ENCODE data around the gene IMPDH2.
A peak's percentile ranks its signal among the peaks of the same experiment; 100 is the strongest.

The IMPDH2 gene

GRCh38 chr3:48997102-48997635, 32.0 kb downstream of the IMPDH2 start:
- no peaks in the 10 kb centered on the region for H3K27me3 ChIP-seq (ENCODE audit: control insufficient read depth, insufficient read depth, low read length)

GRCh38 chr3:48996640-48997039, 32.6 kb downstream of the IMPDH2 start:
- Histone ChIP-seq H3K36me3 (ENCODE audit: control insufficient read depth, insufficient read depth, low read length) (peaks cover 2% of the 10 kb centered on the region), H3K27me3 (ENCODE audit: control insufficient read depth, insufficient read depth, low read length) (no peaks in the 10 kb centered on the region), H3K9ac (ENCODE audit: low read length) (no peak overlapping the region), H3K4me1 (ENCODE audit: control insufficient read depth, insufficient read depth, low read length) (no peaks in the 10 kb centered on the region), H3K4me3 (ENCODE audit: low read length) (no peak overlapping the region), H3K27ac (ENCODE audit: low read depth, low read length) (no peak overlapping the region)

More at GRCh38 chr3:48997102-48997635, 32.0 kb downstream of the IMPDH2 start:
- no peaks in the 10 kb centered on the region for H3K4me1 ChIP-seq (ENCODE audit: control insufficient read depth, insufficient read depth, low read length)
- no peak overlapping the region for H3K4me3 ChIP-seq (ENCODE audit: low read length)
- no peak overlapping the region for H3K9ac ChIP-seq (ENCODE audit: low read length)
- H3K27ac ChIP-seq (ENCODE audit: low read depth, low read length), result no peak overlapping the region
- peaks cover 2% of the 10 kb centered on the region for H3K36me3 ChIP-seq (ENCODE audit: control insufficient read depth, insufficient read depth, low read length)

- Histone ChIP-seq H3K4me1 (ENCODE audit: control insufficient read depth, insufficient read depth, low read length) (peaks cover 11% of the 10 kb centered on the region), H3K4me3 (ENCODE audit: low read length) (no peak overlapping the region), H3K27ac (ENCODE audit: low read depth, low read length) (no peak overlapping the region), H3K27me3 (ENCODE audit: control insufficient read depth, insufficient read depth, low read length) (no peaks in the 10 kb centered on the region), H3K9ac (ENCODE audit: low read length) (no peak overlapping the region), H3K36me3 (ENCODE audit: control insufficient read depth, insufficient read depth, low read length) (peaks cover under 1% of the 10 kb centered on the region)
Measured at GRCh38 chr3:48993834-48994233, 35.4 kb downstream of the IMPDH2 start.

- Histone ChIP-seq H3K36me3 (ENCODE audit: control insufficient read depth, insufficient read depth, low read length) (no peaks in the 10 kb centered on the region), H3K27me3 (ENCODE audit: control insufficient read depth, insufficient read depth, low read length) (no peaks in the 10 kb centered on the region), H3K9ac (ENCODE audit: low read length) (no peak overlapping the region), H3K4me3 (ENCODE audit: low read length) (no peak overlapping the region), H3K4me1 (ENCODE audit: control insufficient read depth, insufficient read depth, low read length) (peaks cover 11% of the 10 kb centered on the region), H3K27ac (ENCODE audit: low read depth, low read length) (no peak overlapping the region)
Measured at GRCh38 chr3:48991851-48992545, 37.2 kb downstream of the IMPDH2 start.

- H3K36me3 ChIP-seq (ENCODE audit: control insufficient read depth, insufficient read depth, low read length), result peaks cover 3% of the 10 kb centered on the region
- peak overlapping the region; percentile 71 for H3K9ac ChIP-seq (ENCODE audit: low read length)
- H3K27ac ChIP-seq (ENCODE audit: low read depth, low read length), result peak overlapping the region; percentile 90
- no peaks in the 10 kb centered on the region for H3K27me3 ChIP-seq (ENCODE audit: control insufficient read depth, insufficient read depth, low read length)
- H3K4me3 ChIP-seq (ENCODE audit: low read length), result peak overlapping the region; percentile 95
- peaks cover 11% of the 10 kb centered on the region for H3K4me1 ChIP-seq (ENCODE audit: control insufficient read depth, insufficient read depth, low read length)
Measured at GRCh38 chr3:48990636-48991469, 38.3 kb downstream of the IMPDH2 start.

- peak within 1 kb of the TSS; percentile 90 for H3K27ac ChIP-seq (ENCODE audit: low read depth, low read length)
- H3K9ac ChIP-seq (ENCODE audit: low read length), result peak within 1 kb of the TSS; percentile 87
- peaks cover 5% of the 10 kb centered on the region for H3K36me3 ChIP-seq (ENCODE audit: control insufficient read depth, insufficient read depth, low read length)
- H3K27me3 ChIP-seq (ENCODE audit: control insufficient read depth, insufficient read depth, low read length), result no peaks in the 10 kb centered on the region
- H3K4me3 ChIP-seq (ENCODE audit: low read length), result peak within 1 kb of the TSS; percentile 95
- H3K4me1 ChIP-seq (ENCODE audit: control insufficient read depth, insufficient read depth, low read length), result peaks cover 11% of the 10 kb centered on the region
Measured at GRCh38 chr3:48989796-48990635, 39.2 kb downstream of the IMPDH2 start, which contains the start of gene P4HTM. P4HTM (plus strand) TSS chr3:48990241; CDS start chr3:48990257, 16 bp downstream.

GRCh38 chr3:48989126-48989795, 39.9 kb downstream of the IMPDH2 start:
- Histone ChIP-seq H3K4me1 (ENCODE audit: control insufficient read depth, insufficient read depth, low read length) (peaks cover 11% of the 10 kb centered on the region), H3K36me3 (ENCODE audit: control insufficient read depth, insufficient read depth, low read length) (peaks cover 9% of the 10 kb centered on the region), H3K27me3 (ENCODE audit: control insufficient read depth, insufficient read depth, low read length) (no peaks in the 10 kb centered on the region)

GRCh38 chr3:48985831-48986376, 43.3 kb downstream of the IMPDH2 start:
- H3K9ac ChIP-seq (ENCODE audit: low read length), result no peak overlapping the region
- peaks cover 27% of the 10 kb centered on the region for H3K36me3 ChIP-seq (ENCODE audit: control insufficient read depth, insufficient read depth, low read length)
- no peak overlapping the region for H3K27ac ChIP-seq (ENCODE audit: low read depth, low read length)
- no peaks in the 10 kb centered on the region for H3K27me3 ChIP-seq (ENCODE audit: control insufficient read depth, insufficient read depth, low read length)
- H3K4me1 ChIP-seq (ENCODE audit: control insufficient read depth, insufficient read depth, low read length), result peaks cover 7% of the 10 kb centered on the region
- no peak overlapping the region for H3K4me3 ChIP-seq (ENCODE audit: low read length)

More at GRCh38 chr3:48989126-48989795, 39.9 kb downstream of the IMPDH2 start:
- Histone ChIP-seq H3K27ac (ENCODE audit: low read depth, low read length) (peak overlapping the region; percentile 90), H3K4me3 (ENCODE audit: low read length) (peak overlapping the region; percentile 95), H3K9ac (ENCODE audit: low read length) (peak overlapping the region; percentile 87)

- peaks cover 35% of the 10 kb centered on the region for H3K36me3 ChIP-seq (ENCODE audit: control insufficient read depth, insufficient read depth, low read length)
- H3K27me3 ChIP-seq (ENCODE audit: control insufficient read depth, insufficient read depth, low read length), result no peaks in the 10 kb centered on the region
- H3K4me1 ChIP-seq (ENCODE audit: control insufficient read depth, insufficient read depth, low read length), result peaks cover 5% of the 10 kb centered on the region
- no peak overlapping the region for H3K4me3 ChIP-seq (ENCODE audit: low read length)
- H3K9ac ChIP-seq (ENCODE audit: low read length), result no peak overlapping the region
- H3K27ac ChIP-seq (ENCODE audit: low read depth, low read length), result no peak overlapping the region
Measured at GRCh38 chr3:48984663-48985062, 44.5 kb downstream of the IMPDH2 start.

GRCh38 chr3:48983096-48983495, 46.1 kb downstream of the IMPDH2 start:
- Histone ChIP-seq H3K4me3 (ENCODE audit: low read length) (no peak overlapping the region), H3K4me1 (ENCODE audit: control insufficient read depth, insufficient read depth, low read length) (no peaks in the 10 kb centered on the region), H3K27ac (ENCODE audit: low read depth, low read length) (no peak overlapping the region), H3K36me3 (ENCODE audit: control insufficient read depth, insufficient read depth, low read length) (peaks cover 43% of the 10 kb centered on the region), H3K9ac (ENCODE audit: low read length) (no peak overlapping the region), H3K27me3 (ENCODE audit: control insufficient read depth, insufficient read depth, low read length) (no peaks in the 10 kb centered on the region)

- Histone ChIP-seq H3K4me3 (ENCODE audit: low read length) (no peak overlapping the region), H3K9ac (ENCODE audit: low read length) (no peak overlapping the region), H3K27me3 (ENCODE audit: control insufficient read depth, insufficient read depth, low read length) (no peaks in the 10 kb centered on the region), H3K27ac (ENCODE audit: low read depth, low read length) (no peak overlapping the region), H3K36me3 (ENCODE audit: control insufficient read depth, insufficient read depth, low read length) (peaks cover 43% of the 10 kb centered on the region), H3K4me1 (ENCODE audit: control insufficient read depth, insufficient read depth, low read length) (no peaks in the 10 kb centered on the region)
Measured at GRCh38 chr3:48982686-48983085, 46.5 kb downstream of the IMPDH2 start.

All from rectal smooth muscle tissue (tissue), 1 donor.